ENCODE results near the gene SIGLEC1. TPM values are rescaled to one million over a fixed set of nuclear protein-coding genes. Genes with fewer than 3 reads are reported as not detected.

Gene SIGLEC1
- total RNA-seq, 1 donor from 2014 or later, result not detected

- no peak for DNase-seq (ENCODE audit: low read depth in 2 of 2)
Measured at GRCh38 chr20:3680701-3681351, 31.6 kb downstream of the SIGLEC1 start.

GRCh38 chr20:3679749-3680700 is 32.4 kb downstream of the SIGLEC1 start:
- DNase-seq (ENCODE audit: low read depth in 2 of 2), result peak in 1 of 2 donors; percentile 15

DNA sequence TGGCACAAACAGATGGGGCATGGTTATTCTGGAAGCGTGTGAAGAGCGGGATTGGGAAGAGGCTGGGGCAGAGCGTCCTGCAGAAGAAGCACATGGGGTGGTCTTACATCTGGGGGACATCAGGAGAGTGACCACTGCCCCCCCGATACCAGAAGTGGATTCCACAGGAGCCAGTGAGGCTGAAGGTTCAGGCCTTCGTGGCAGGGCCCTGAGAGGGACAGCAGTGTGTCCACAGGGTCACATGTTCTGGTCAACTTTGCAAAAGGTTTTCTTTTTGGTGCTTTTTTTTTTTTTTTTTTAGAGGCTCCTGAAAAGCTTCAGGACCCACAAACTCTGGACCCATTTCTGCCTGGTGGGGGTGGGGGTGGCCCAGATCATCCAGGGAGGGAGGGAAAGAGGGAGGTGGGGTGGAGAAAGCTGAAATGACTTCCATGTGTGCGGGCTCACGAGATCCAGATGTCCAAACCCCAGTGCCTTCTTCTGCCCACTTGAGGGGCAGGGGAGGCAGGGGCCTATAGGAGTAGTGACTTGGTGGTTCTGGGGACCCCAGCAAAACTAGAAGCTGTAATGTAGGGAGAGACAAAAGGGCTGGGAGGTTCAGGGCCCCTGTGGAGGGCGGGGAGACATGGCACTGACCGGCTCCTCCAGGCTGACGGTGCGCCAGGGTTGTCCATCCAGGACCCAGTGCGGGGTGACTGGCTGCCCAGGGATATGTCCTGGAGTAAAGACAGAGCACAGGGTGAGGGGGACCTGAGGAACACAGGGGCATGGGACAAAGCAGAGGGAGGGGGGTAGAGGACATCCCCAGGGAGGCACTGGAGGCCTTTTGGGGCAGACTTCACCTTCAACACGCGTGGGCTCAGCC is 33.3 kb downstream of the SIGLEC1 start:
- no peak for DNase-seq (ENCODE audit: low read depth in 2 of 2)

GRCh38 chr20:3678198-3678597 is 34.2 kb downstream of the SIGLEC1 start:
- no peak for DNase-seq (ENCODE audit: low read depth in 2 of 2)

DNA sequence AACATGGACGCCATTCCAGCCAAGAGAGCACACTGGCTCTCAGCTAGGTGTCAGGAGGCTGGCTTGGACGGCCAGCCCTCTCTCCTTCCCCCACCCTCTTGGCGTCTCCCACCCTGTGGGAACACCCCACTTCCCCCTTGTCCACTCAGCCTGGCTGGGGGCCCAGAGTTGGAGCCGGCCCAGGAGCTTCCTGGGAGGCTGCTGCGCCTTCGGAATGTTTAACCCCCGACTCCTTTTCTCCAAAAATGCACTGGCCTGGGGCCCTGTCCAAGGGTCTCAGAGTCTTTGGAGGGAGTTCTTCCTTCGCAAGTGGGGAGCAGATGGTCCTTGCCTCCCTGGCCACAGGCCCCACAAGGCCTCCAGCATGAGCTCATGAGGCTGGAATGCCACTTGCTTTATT is 34.7 kb downstream of the SIGLEC1 start:
- no peak for DNase-seq (ENCODE audit: low read depth in 2 of 2)

GRCh38 chr20:3674995-3675900 is 37.2 kb downstream of the SIGLEC1 start:
- DNase-seq (ENCODE audit: low read depth in 2 of 2), result no peak

- DNase-seq (ENCODE audit: low read depth in 2 of 2), result no peak
Measured at GRCh38 chr20:3674447-3674846, 38.0 kb downstream of the SIGLEC1 start.

DNA sequence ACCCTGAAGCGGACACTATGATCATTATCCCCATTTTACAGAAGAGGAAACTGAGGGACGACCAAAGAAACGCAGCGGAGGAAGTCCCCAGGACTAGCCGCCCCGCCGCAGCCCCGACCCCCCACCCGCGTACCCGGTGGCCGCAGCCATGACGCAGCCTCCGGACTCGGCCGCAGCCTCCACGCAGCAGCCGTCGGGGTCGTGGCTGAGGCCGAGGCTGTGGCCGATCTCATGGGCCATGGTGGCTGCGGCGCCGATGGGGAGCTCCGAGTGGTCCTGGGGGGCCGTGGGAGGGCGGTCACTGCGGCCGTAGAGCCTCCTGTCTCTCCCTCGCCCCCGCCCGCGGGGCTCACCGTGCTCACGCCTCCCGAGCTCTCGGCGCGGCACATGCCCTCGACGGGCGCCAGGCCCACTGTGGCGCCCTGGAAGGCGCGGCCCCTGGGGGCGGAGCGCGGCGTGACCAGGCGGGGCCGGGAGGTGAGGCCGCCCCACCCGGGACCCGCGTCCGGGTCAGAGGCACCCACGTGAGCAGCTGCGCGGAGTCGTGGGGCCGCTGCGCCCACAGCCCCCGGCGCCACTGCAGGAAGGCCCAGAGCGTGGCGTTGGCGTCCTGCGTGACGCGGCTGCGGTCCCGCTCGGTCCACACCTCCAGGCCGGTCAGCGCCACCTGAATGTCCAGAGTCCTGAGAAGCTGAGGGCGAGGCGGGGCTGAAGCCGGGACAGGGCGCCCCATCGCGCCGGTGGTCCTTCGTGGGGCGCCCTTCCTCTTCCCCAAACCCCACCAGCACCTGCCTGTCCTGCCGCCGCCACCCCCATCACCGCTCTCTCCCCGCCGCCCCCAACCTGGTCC is 39.0 kb downstream of the SIGLEC1 start:
- DNase-seq (ENCODE audit: low read depth in 2 of 2), result no peak

- no peak for DNase-seq (ENCODE audit: low read depth in 2 of 2)
Measured at GRCh38 chr20:3672547-3673171, 39.7 kb downstream of the SIGLEC1 start.

DNA sequence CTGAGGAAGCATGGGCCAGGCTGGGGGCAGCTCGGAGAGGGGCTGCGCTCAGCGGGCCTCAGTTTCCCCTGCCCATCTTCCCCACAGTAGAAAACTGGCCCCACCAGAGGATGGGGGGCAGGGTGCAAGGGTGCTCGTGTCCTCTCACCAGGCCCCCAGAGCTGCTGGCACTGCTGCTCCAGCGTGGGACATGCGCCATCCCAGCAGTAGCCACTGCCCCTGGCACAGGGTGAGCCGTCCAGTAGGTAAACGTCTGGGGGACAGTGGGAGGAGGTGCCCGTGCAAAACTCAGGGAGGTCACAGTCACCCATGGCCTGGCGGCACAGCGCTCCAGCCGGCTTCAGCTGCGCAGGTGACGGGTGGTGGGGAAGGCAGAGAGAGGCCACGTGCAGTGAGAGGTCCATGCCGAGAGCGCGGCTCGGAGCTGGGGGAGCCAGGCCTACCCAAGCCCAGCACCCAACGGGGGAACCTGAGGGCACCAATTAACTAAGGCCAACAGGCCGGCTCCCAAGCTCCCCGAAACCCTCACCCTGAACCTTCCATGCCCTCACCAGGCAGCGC is 40.3 kb downstream of the SIGLEC1 start:
- no peak for DNase-seq (ENCODE audit: low read depth in 2 of 2)

DNA sequence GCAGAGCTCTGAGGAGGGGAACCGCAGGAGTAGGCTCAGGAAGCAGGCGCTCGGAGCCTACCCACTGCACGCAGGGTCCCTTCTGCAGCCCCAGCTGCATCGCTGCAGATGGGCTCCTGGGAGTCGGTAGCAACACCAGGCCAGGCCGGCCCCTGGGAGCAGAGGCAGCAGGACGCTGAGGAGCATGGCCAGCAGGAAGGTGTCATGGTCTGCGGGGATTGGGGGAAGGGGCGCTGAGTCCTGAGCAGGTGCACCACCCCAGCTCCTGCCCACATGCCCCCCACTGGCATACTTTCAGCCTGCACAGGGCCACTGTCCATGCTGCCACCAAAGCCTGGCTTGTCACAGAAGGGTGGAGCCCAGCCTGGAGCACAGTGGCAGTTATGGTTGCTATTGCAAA is 41.5 kb downstream of the SIGLEC1 start:
- no peak for DNase-seq (ENCODE audit: low read depth in 2 of 2)

GRCh38 chr20:3670511-3670910 is 41.9 kb downstream of the SIGLEC1 start:
- DNase-seq (ENCODE audit: low read depth in 2 of 2), result no peak

- no peak for DNase-seq (ENCODE audit: low read depth in 2 of 2)
Measured at GRCh38 chr20:3669710-3670367, 42.6 kb downstream of the SIGLEC1 start.

- DNase-seq (ENCODE audit: low read depth in 2 of 2), result no peak
Measured at GRCh38 chr20:3667434-3668037, 44.9 kb downstream of the SIGLEC1 start.

DNA sequence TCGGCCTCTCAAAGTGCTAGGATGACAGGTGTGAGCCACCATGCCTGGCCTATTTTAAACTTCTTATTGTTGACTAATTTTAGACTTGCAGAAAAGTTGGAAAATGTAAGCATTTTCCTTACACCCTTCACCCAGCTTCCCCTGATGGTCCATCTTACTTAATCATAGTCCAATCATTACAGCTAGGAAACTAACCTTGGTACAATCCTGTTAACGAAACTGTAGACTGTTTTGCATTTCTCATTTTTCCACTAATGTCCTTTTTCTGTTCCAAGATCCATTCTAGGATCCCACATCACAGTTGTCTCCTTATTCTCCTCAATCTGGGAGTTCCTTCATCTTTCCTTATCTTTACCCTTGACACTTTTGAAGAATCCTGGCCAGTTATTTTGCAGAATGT is 48.5 kb downstream of the SIGLEC1 start:
- no peak for DNase-seq (ENCODE audit: low read depth in 2 of 2)

DNA sequence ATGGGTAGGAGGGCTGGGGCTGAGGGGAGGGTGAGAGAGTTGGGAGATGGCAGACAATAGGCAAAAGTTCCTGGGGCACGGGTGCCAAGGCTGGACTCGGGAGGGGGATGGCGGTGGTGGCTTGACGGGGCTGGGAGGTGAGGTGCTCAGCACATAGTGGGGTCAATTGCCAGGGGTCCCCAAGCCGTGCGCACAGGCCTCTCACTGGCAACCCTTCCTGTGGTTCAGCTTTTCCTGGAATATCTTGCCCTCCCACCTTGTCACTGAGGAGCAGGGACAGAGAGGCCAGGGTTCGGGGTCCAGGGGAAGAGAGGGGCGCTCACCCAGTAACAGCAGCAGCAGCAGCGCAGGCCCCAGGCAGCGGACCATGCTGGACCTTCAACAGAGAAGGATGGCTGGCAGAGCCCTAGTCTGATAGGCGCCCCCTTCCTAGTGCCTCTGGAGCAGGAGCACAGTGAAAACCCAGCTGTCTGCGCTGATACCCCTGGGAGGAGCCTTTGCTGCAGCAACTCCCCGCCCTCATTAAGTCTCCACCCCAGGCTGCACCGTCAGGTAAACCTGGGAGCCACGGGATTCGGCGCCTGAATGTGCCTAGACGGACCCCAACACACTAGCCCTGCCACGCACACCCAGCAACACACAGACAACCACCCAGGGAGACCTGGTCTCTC is 49.2 kb downstream of the SIGLEC1 start, which contains the start of gene GFRA4:
Gene GFRA4, minus strand, starts transcription at position 369 of the 671 bp plus-strand sequence. Its CDS starts 0 bp downstream, at position 369.
- DNase-seq (ENCODE audit: low read depth in 2 of 2), result no peak
